HG03469 (cell line): Measurements from ENCODE around the gene ASIC1.

ENCODE experiments used
- ATAC-seq: cut with Tn5 transposase; IDR thresholded peaks from one replicate; pipeline ENCODE4 v1.9.1; 2021; ENCODE audit warnings: mild to moderate bottlenecking, moderate library complexity, moderate number of reproducible peaks; ENCODE audit not compliant: unreplicated experiment

The ASIC1 gene

GRCh38 chr12:50040657-50041056, 16.7 kb upstream of the ASIC1 start:
- ATAC-seq, result no peak

- no peak for ATAC-seq
Measured at GRCh38 chr12:50041062-50041860, 16.1 kb upstream of the ASIC1 start.

DNA sequence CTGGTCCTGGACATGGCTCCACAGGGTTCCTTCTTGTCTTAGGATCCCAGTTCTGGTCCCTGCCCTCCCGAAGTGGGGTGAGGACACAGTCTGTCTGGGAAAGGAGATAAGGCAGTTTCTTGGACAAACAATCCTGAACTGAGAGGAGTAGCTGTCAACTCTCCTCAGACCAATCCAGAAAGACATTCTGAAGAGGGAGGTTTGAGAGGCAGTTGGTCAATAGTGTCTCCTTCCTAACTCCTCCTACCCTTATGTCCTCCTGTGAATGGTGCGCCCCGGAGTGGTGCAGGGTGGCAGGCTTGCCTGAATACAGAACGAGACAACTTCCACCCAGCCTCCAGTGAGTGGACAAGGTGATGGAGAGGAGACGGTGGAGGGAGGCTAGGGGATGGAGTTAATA, 15.4 kb upstream of the ASIC1 start:
- no peak for ATAC-seq

GRCh38 chr12:50042693-50043092, 14.7 kb upstream of the ASIC1 start:
- no peak for ATAC-seq

DNA sequence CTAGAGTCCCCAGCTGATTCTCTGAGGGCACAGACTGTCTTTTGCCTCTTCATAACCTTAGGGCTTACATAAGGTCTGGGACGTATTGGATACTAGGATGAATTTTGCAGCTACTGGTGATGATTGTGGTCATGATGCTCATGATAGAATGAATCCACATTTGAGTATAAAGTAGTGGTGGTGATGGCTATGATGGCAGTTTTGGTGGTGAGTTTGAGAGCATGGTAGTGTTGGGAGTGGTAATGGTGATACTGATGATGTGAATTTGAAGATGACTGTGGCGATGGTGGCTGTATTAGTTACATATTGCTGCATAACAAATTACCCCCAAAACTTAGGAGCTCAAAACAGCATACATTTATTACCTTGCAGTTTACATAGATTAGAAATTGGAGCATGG, 14.1 kb upstream of the ASIC1 start:
- no peak for ATAC-seq

DNA sequence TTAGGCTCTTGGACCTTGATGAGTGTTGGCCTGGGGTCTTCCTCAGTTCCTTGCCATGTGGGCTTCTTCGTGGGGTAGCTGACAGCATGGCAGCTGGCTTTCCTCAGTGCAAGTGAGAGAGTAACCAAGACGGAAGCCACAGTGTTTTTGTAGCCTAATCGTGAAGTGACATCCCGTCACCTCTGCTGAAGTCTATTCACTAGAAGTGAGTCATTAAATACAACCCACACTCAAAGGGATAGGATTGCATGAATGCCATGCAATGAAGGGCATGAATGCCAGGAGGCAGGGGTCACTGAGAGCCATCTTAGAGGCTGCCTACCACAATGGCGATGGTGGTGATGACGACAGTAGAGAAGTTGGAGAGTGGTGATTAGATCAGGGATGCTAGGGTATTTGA, 13.5 kb upstream of the ASIC1 start:
- ATAC-seq, result no peak

DNA sequence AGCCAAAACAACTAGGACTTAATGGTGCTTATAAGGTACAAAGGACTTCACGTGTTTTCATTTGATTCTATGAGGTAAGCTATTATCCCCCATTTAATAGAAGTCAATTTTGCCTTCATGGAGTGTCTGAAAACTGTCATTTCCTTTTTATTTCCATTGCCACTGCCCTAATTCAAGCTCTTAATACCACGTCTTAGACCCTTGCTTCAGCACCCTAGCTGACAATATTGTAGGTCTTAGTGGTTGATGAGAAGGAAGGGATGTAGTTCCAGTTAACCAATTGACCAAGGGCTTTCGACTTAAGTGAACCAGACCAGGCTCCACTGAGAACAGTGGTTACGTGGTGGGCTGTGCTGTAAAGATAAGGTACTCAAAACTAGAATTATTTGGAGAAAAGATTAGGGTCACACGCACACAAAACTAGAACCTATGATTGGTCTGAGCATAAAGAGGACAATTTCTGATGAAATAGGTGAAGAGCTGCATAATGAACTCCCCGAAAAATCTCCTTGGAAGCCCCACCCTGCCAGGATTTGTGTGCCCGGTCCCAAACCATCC, 9.6 kb upstream of the ASIC1 start:
- ATAC-seq, result no peak

- no peak for ATAC-seq
Measured at GRCh38 chr12:50049254-50050118, 7.9 kb upstream of the ASIC1 start.

DNA sequence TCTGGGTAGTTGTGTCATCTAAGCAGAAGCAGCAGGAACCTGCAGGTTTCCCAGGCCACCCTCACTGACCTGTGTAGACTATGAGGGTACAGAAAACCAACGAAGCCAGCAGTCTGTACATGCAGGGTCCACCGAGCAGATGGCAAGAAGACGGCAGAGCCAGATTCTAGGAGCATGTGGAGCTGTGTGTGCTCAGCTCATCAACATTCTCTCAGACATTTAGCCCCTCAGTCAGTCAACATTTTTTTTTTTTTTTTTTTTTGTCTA, 7.3 kb upstream of the ASIC1 start:
- no peak for ATAC-seq

- no peak for ATAC-seq
Measured at GRCh38 chr12:50050410-50051098, 6.8 kb upstream of the ASIC1 start.

- ATAC-seq, result no peak
Measured at GRCh38 chr12:50051101-50051806, 6.1 kb upstream of the ASIC1 start.

DNA sequence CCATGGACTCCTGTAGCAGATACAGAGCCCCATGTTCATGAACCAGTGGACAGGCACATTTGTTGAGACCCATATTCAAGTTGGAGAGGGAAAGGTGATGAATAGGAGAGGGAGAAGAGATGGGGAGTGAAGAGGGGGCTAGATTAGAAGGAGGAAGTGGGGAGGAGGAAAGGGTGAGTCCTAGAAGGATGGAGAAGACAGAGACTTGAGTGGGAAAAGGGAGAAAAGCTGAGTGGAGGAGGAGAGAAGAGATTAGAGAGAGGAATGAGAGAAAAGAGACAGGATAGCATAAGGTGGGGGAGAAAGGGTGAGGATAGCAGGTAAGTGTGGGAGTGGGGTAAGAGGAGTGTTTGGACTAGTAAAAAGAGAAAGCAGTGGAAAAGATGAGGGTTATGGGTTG, 4.9 kb upstream of the ASIC1 start:
- ATAC-seq, result no peak

DNA sequence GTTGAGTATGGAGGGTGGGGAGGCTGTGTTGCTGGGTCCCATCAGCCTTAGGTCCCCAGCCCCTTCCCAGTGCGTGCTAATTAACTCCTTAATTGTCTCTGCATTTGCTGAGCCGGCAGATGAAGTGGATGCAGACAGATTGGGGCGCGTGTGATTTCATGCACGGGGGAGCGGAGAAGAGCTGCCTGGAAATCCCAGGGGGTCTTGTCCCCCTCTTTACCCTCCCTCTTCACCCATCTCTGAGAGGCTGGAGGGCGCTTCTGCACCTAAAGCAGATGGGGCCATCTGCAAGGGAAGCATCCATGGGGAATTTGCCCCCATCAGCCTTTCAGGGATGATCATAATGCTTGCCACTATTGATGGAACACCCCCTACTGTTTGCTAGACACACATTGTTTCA, 4.4 kb upstream of the ASIC1 start:
- no peak for ATAC-seq

GRCh38 chr12:50053583-50053982, 3.8 kb upstream of the ASIC1 start:
- no peak for ATAC-seq

DNA sequence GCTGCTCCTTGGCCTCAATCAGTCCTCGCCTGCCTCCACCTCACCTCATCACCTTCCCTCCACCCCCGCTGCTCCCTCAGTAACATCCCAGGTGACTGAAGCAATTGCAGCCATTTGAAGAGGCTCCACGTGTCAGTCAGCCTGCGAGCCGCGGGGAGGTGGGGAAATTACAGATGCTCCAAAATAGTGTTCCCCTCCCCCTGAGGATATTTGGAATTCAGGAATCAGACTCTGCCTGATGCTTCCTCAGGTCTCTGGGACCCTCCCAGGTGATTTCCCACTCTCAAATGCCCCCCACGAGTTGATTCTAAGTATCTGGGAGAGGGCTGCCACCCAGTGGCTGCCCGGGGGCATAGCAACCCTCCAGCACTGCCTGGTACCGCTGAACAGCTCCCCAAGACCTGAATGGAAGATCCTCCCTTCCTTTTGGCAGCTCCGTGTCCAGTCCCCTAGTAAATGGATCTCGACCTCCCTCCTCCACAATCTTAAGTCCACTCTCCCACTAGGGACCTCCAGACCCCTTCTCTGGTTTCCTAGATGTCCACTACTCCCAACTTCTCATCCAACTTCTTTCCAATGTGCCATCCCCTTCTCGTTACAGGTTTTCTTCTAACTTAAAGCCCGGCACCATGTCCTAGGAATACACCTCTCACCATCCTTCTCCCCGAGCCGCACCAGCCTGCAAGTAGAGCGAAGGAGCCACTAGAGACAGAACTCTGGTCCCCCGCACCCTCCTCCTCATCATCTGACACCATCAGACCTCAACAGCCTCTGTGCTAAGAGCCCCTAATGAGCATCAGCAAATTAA, 1.4 kb upstream of the ASIC1 start:
- ATAC-seq, result no peak

DNA sequence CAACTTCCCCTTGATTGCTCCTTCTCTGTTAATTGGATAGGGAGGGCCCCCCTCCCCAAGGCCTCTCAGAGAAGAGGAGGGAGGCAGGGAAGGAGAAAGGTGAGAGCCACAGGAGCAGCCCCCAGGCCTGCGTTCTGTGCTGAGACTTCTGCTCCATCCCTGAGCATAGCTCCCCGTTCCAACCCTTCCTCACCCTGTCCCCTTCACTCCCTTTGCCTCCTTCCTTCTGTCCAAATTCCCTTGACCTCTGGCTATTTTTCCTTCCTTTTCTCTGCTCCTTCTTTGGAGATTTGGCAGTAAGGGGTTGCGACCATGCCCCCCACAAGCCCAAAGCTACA, 788 bp upstream of the ASIC1 start:
- ATAC-seq, result no peak

DNA sequence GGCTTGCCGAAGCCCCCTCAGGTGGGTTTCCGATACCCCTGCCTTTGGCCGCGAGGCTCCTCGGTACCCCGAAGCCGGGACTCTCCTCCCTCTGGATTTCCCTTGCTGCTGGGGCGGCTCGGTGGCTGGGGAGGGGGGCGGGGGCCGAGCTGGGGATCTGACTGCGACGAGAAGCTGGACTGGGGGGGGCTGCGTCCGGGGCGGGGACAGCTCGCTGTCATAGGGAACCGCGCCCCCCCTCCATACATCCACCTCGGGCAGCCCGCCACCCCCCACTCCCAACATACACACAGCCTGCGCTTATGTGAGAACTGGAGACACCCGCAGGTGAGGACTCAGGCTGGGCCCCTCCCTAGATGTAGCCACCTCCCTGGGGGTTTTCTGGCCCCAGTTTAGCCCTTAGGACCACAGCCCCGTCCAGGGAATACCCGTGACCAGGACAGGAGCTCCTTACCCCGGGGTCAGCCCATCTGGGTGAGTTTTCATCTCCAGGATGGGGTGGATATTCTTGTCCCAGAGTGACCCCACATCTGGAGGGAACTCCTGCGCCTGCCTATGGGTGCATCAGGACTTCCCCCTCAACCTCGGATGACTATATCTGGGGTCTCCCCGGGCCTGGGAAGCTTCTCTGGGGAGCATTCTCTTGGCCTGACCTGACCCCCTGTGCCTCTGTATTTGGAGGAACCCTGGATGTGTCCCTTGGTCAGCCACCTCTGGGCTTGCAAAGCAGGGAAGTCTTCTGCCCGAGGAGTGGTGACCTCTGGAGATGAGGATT, 687 bp downstream of the ASIC1 start:
- no peak for ATAC-seq

DNA sequence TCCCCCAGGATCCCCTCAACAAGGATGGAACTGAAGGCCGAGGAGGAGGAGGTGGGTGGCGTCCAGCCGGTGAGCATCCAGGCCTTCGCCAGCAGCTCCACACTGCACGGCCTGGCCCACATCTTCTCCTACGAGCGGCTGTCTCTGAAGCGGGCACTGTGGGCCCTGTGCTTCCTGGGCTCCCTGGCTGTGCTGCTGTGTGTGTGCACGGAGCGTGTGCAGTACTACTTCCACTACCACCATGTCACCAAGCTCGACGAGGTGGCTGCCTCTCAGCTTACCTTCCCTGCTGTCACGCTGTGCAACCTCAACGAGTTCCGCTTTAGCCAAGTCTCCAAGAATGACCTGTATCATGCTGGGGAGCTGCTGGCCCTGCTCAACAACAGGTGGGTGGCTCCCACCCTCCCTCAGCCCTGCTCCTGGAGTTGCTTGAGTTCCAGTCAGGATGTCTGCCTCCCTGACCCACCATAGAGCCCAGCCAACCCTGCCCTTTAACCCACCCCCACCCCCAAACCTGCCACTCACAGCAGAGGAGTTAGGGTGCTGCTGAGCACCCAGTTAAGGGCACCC, 1.4 kb downstream of the ASIC1 start:
- ATAC-seq, result no peak

DNA sequence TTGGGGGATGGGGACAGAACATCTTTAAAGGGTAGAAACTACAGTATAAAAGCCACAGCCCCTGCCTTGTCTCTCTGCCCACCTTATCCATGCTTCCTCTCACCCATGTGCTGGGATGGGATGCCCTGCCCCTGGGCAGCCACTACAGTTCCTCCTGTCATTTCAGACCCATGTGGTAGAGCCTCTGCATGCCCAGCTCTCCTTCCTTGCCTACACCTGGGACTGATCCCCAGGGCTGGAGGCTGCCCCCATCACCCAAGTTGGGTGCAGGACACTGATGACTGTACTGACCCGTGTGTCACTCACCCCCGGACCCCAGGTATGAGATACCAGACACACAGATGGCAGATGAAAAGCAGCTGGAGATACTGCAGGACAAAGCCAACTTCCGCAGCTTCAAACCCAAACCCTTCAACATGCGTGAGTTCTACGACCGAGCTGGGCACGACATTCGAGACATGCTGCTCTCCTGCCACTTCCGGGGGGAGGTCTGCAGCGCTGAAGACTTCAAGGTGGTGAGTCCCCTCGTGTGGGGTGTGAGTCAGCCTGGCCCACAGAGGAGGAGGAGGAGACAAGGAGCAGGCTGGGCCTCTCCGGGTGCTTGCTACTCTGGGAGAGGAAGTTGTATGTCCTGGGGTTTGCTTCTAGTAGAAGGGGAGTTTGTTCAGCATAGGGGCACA, 2.2 kb downstream of the ASIC1 start:
- no peak for ATAC-seq
